DMS153 (cell line): ENCODE results near the gene UGT1A7.

Source experiments
- DNase-seq: peaks from one replicate; lab custom pipeline; 2025; lab: John Stamatoyannopoulos, UW

Gene UGT1A7

DNA sequence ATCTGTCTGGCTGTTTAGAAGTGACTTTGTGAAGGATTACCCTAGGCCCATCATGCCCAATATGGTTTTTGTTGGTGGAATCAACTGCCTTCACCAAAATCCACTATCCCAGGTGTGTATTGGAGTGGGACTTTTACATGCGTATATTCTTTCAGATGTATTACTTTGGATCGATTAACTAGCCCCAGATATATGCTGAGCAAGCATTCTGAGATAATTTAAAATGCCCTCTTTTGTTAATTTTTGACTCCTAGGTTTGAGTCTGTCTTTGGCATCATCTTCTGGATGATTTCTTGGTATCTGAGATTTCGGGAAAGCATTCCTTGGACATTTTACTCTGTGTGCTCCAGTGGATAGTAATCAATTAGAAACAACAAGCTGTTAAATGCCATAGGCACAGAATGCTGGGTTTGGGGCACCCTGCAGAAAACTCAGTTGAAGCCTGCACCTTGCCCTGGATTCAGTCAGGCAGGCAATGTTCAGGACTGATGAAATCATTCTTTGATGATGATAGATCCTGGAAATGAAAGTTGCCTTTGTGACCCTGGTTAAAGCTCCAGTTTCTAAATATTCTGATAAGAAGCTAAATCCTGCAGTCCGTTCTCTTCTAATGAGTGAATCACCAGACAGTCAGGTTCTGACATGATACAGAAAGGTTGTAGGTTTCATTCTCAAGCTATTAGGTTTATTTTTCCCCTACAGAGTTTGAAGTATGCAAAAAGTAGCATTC lies 79.5 kb downstream of the UGT1A7 start:
- DNase-seq: no peak

DNA sequence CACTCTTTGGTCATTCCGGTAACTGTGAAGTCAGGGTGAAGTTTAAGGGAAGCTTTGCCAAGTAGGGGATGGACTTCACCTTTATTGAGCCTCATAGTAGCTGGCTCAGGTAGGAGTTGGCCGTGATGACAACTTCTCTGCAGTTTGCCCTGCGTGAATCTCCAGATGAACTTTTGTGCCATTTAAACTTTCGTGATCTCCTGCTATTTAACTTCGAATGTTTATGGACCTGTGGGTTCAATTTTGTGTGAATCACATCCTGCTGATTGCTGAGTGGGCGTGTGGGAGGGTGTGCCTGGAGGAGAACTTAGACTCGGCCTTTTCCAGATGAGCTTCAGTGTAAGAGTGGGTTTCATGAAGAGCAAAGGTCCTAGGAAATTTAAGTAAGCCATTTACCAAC lies 82.6 kb downstream of the UGT1A7 start:
- DNase-seq: no peak

DNA sequence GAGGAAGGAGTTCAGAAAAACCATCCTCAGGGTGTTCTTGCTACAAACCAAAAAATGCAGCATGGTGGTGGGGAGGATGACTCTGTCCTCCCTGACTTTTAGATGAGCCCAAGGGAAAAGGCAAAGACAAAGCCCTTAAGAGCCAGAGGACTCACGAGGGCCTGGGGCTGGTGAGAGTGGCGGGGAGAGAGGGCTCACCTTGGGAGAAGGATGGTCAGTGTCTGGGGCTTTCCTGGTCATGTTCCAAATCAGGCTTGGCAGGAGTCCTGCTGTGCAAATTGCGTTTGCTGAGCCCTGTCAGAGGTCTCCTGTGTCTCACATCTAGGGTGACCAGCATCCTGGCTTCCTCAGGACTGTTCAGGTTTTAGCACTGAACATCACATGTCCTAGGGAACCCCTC lies 83.1 kb downstream of the UGT1A7 start:
- DNase-seq: no peak

DNA sequence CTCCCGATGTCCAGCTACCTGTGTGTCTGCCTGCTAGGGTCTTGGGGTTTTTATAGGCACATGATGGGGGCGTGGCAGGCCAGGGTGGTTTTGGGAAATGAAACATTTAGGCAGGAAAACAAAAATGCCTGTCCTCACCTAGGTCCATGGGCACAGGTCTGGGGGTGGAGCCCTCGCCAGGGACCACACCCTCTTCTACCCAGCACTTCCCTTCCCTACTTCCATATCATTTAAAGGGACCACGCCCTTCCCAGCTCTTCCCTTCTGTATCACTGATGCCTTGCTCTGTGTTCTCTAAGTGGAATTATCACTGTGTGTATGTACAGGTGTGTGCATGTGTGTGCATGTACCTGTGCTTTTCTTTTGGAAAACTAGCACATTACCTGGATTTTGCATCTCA lies 84.7 kb downstream of the UGT1A7 start:
- no peak for DNase-seq

DNA sequence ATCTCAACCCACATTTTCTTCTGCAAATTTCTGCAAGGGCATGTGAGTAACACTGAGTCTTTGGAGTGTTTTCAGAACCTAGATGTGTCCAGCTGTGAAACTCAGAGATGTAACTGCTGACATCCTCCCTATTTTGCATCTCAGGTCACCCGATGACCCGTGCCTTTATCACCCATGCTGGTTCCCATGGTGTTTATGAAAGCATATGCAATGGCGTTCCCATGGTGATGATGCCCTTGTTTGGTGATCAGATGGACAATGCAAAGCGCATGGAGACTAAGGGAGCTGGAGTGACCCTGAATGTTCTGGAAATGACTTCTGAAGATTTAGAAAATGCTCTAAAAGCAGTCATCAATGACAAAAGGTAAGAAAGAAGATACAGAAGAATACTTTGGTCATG lies 86.4 kb downstream of the UGT1A7 start:
- no peak for DNase-seq

DNA sequence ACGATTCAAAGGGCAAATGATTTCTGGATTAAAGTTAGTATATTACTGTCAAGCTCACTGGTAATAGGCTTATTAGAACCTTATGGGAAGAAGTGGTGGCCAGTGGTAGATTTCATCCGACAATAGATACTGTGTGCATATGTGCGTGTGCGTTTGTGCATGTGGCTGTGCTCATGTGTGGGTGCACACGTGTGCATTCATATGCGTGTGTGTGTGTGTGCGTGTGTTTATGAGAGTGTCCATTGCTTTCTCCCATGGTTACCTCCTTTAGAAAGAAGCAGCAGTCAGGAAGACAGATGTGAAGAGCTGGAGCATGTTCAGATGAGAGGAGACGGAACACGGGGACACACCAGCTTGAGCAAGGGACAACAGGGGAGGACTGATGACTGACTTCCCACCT lies 87.6 kb downstream of the UGT1A7 start:
- DNase-seq: no peak

DNA sequence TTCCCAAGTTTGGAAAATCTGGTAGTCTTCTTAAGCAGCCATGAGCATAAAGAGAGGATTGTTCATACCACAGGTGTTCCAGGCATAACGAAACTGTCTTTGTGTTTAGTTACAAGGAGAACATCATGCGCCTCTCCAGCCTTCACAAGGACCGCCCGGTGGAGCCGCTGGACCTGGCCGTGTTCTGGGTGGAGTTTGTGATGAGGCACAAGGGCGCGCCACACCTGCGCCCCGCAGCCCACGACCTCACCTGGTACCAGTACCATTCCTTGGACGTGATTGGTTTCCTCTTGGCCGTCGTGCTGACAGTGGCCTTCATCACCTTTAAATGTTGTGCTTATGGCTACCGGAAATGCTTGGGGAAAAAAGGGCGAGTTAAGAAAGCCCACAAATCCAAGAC lies 90.5 kb downstream of the UGT1A7 start:
- DNase-seq: no peak

DNA sequence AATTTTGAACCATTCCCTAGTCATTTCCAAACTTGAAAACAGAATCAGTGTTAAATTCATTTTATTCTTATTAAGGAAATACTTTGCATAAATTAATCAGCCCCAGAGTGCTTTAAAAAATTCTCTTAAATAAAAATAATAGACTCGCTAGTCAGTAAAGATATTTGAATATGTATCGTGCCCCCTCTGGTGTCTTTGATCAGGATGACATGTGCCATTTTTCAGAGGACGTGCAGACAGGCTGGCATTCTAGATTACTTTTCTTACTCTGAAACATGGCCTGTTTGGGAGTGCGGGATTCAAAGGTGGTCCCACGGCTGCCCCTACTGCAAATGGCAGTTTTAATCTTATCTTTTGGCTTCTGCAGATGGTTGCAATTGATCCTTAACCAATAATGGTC lies 90.9 kb downstream of the UGT1A7 start:
- no peak for DNase-seq

DNA sequence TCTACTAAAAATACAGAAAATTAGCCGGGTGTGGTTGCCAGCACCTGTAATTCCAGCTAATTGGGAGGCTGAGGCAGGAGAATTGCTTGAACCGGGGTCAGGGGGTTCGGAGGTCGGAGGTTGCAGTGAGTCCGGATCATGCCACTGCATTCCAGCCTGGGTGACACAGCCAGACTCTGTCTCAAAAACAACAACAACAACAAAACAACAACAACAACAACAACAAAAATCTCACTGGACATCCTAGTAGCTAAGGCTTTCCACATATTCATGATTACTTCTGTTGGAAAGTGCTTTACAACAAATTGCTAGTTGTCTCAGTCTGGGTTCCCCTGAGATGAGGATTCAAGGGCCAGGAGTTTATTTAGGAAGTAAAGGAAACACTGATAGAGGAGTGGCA lies 92.2 kb downstream of the UGT1A7 start:
- no peak for DNase-seq

DNA sequence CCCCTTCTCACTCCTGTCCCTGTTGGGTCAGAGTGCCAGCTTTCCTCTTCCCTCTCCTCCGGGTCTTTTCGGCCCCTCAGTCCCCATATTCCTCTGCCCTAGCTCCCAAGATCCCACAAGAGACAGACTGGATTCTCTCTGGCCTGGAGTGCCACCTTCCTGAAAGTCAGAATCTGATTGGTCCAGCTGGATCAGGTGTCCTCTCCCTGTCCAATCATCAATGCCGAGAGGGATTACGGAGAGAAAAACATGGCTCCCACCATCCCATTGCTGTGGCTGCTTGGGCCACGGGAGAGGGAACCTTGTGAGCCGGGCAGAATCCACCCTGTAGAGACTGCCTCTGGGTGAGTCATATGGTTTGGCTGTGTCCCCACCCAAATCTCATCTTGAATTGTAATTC lies 93.7 kb downstream of the UGT1A7 start:
- no peak for DNase-seq

DNA sequence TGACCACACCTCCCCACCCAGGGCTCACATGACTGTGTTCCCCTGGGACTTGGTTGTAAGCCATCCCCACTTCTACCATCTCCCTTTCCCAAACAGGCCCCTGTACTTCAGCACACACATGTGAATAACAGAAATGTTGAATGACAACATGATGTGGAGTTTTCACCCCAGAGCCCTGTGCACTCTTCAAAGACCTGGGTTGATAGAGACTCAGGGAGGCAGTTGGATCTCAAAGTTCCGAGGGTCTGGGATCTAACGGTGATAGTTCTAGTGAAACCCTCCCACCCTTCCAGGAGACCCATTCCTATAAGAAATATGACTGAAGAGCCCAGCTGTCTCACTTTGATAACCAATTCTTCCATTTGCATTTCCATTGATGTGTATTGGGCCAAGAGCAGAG lies 96.3 kb downstream of the UGT1A7 start, which contains the start of gene MROH2A:
Gene MROH2A (plus strand): TSS at position 301 of the 400 bp plus-strand sequence. CDS start 1,029 bp downstream, outside the sequence.
- no peak for DNase-seq

DNA sequence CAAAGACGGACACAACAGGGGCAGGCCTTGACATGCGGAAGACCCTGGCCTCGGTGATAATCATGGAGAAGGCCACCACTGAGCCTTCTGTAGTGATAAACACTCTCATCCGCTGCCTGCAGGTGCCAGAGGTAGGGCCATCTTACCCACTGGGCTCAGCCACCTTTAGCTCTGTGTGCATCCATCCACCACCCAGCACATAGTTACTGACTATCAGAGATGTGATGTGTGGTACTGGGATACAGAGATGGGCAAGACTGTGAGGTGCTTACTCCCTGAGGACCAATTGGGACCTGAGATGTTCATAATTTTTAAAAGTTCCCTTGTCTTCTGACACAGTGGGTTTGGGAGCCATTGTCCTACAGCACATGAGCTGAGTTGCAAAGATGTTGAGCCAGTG lies 98.0 kb downstream of the UGT1A7 start:
- no peak for DNase-seq

DNA sequence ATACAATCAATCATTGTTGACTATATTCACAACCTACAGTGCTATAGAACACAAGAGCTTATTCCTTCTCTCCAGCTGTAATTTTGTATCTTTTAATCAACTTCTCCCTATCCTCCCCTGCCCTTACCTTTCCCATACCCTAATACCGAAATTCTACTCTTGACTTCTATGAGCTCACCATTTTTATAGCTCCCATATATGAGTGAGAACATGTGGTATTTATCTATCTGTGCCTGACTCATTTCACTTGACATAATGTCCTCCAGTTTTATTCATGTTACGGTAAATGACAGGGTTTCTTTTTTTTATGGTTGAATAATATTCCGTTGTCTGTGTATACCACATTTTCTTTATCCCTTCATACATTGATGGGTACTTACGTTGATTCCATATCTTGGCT lies 99.1 kb downstream of the UGT1A7 start:
- no peak for DNase-seq

DNA sequence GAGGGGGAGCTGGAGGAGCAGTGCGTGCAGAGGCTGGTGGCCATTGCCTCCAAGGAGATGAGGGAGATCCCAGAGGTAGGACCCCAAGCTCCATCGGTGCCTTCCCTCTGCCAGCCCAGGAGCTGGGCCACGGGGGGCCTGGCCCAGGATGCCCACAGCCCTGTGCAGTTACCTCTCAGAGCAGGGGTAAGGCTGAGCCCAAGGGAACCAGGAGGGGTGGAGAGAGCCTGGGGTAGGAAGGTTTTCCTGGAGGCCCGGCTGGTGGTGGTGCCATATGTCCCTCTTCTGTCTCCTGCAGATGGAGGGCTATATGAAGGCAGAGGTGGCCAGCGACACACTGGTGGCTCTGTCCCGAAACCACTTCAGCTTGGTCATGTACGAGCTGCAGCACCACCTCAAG lies 107.9 kb downstream of the UGT1A7 start:
- DNase-seq: no peak

DNA sequence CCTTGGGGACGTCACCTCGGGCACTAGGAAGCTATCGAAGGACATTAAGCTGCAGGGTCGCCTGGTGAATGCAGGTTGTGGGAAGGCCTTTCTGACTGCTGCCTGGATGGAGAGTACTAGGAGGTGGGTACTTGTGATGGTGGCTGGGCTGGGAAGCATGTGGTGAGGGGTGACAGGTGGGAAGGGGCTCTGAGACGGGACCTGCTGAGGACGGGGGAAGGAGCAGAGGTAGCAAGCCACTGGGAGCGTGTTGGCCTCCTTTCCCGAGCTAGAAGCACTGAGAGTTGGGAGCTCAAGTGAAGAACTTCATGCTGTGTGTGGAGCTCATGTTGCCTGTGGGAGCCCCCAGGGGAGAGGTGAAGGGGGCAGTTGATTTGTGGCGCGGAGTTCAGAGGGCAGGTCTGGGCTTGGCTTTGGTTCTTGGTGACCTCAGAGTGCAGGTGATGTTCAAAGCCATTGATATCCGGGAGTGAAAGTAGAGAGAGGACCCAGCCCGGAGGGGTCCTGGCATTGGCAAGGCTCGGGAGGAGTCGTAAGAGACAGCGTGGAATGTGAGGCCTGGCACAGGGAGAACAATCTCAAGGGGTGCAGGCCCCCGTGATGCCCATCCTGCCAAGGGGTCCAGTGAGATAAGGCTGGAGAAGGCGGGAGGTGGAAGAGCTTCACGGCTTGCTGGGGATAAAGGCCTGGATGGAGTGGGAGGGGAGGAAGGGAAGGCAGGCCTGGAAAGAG lies 109.6 kb downstream of the UGT1A7 start:
- no peak for DNase-seq

DNA sequence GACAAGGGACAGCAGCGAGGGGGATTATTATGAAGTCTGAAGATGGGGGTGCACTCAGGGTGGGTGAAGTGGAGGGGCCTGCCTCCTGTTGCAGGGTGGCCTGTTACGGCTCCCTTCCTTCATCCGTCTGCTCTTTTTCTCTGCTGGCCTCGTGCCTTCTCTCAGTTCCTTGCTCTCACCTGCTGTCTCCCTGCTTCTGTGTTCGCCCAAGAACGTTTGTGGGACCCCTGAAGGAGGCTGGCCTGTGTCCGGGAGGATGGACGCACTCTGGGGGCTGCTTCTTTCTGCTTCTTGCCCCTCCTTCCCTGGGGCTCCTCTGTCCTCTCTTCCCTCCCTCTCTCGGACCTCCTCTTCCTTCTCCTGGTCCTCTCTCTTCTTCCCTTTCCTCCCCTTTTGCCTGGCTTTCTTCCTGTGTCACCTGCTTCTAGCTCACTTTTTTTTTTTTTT lies 110.2 kb downstream of the UGT1A7 start:
- DNase-seq: no peak

DNA sequence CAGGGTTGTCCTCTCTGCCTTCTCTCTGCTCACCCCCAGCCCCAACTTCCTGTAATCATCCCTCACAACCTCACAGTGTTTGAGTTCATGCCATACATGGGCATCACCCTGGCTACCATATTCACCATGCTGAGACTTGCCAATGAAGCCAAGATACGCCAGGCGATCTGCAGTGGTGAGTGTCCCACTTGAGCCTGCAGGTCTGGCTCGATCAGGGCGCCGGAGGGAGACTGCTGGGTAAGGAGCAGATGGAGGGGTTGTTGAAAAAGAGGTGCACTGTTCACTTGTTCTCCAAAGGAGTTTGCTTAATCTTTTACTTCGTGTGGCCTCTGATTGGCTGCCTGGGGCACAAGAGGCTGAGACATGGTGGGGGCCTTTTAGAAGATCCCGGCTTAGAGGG lies 111.0 kb downstream of the UGT1A7 start:
- no peak for DNase-seq

DNA sequence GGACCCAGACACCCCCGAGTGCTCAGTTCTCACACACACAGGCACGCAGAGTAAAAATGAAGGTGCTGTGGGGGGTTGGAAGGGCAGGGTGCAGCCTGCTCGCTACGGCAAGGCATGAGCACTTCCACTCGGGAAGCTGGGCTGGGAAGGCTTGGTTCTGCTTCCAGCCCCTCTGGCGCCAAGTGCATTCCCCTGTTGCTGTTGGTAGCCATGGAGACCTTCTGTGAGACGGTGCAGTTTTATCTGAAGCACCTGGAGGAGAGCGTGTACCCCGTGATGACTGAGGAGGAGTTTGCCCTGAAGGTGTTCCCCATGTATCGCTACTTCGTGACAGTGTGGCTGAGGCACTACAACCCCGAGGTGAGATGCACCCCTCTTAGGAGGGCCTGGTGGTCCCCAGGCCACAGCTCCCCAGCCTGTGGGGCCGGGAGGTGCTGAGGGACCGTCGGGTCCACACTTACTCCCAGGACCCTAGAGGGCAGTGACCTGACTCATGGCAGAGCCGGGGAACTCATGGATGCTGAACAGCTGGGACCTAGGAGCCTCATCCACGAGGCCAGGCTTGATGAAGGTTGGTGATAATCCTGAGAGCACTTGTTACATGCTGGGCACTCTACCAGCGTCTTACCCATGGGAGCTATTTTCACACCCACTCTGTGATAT lies 111.9 kb downstream of the UGT1A7 start:
- DNase-seq: no peak

DNA sequence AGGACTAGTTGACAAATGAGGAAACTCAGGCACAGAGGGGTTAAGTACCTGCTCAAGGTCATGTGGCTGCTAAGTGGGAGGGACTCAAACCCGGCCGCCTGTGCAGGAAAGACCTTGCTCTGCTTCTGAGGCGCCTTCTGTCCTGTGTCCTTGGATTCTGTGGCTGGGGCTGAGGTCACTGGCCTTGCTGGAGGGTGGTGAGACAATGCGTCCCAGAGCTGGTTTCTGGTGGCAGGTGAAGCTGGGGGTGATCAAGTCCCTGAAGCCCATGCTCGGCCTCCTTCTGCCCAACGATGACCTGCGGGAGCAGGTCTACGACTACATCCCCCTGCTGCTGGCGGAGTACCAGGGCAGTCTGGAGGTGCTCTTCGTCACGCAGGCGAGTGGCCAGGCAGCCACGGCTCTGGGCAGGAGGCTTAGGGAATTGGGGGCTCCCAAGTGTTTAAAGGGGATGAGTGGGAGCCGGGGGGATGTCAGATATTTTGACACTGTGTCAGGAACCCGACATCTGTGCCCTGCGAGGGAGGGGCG lies 112.5 kb downstream of the UGT1A7 start:
- no peak for DNase-seq

DNA sequence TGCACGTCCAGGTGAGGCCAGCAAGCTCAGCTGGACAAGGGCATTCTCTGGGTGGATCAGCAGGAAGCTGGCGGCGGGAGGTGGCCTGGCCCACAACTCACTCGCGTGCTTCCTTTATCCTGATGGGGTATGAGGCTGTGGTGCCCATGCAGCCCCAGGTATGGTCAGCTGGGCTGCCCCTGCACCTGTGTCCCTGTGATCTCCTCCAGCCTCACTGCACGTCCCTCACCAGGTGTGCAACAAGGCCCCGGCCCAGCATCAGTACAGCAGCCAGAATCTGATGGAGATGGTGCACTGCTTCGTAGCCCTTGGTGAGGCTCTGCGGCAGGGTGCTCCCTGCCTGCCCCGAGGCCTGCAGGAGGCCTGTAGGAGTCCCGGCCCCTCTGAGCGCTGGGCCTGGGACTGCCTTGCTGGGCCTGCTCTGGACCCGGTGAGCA lies 114.1 kb downstream of the UGT1A7 start:
- no peak for DNase-seq

DNA sequence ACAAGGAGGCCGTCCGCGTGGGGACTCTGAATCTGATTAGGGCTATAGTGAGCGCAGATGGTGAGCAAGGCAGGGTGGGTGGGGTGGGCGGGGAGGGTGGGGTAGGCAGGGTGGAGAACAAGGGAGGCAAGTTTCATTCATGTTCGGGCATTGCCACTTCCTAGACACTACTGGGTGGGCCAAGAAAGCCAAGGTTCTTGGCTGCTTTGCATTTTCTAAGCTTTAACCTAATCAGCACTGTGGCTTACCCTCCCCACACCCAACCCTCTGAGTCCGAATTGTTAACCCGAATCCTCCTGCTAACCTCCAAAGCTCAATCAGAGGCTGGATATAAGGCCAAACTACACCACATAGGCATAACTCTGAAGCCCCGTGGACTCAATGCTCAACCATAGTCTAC lies 114.6 kb downstream of the UGT1A7 start:
- no peak for DNase-seq

DNA sequence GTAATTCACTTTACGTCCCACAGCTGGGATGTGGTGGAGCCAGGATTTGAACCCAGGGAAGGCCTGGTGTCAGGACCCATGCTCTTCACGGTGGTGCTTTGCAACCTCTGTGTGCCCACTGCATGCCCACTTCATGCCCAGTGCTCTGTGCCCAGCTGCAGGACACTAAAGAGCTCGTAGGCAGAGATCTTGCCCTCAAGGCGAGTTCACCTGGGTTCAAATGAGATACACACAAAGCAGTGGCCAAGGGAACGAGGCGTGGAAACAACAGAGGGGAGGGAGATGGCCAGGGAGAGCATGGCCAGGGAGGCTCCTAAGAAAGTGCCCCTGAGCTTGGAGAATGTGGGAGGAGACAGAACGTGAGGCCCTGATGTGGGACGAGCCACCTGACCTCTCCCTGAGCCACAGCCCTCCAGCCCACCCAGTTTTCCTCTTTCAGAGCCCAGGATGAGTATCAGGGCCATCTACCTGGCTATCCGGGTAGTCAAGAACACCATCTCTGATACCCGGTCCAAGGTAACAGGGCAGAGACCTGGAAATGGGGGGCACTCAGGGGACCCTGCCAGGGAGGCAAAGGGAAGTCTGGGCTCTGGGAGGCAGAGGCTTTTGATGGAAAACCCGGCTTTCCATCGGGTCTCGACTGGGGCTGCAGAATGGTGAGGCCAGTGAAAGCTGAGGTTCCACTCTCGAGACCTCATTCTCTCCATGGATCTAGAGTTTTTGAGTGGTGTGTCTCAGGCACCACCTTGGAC lies 116.8 kb downstream of the UGT1A7 start:
- no peak for DNase-seq
